Amniotic epithelial cell (primary cell): ENCODE data around the gene FAM200A.
"Not testable (repeated sequence)": the region's sequence is repeated elsewhere in the genome, so short reads cannot be mapped to it uniquely, and the experiment has no call there.

ENCODE experiments used
- DNase-seq: peaks from one replicate; pipeline ENCODE4 v3.0.0-alpha.2; 2010; ENCODE audit warnings: low read depth

The FAM200A gene

DNA sequence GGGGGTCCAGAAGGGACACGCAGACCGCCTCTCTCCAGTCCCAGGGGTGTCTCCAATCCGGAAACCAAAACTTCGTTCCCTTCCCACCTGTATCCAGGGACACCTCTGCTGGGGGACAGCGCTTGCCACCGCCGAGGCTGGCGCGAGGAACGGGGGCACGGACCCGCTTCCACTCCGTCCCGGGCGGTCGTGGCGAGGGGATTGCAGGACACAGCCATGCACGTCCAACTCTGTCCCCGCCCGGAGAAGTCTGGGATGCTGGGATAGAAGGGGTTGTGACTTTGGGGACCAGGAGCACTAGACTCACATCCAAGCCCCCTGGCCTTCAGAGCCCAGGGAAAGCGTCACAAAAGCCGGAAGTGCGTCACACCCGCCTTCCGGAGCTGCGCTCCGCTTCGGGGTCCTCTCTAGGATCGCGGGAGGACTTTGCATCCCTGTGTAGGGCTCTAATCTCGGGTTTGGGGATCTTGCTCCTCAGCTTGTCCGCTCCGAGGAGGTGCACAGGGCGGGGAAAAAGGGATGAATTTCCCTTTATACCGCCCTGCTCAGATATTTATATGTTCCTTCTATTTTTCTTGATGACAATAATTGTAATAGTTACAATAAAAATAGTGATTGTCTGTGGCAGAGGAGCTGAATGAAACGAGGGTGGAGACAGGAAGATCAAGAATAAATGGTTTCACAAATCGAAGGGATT, at the start of gene FAM200A:
Gene FAM200A, minus strand, starts transcription at position 348 of the 697 bp plus-strand sequence. CDS start 3,707 bp downstream, outside the sequence.
- DNase-seq: peak; percentile 94

DNA sequence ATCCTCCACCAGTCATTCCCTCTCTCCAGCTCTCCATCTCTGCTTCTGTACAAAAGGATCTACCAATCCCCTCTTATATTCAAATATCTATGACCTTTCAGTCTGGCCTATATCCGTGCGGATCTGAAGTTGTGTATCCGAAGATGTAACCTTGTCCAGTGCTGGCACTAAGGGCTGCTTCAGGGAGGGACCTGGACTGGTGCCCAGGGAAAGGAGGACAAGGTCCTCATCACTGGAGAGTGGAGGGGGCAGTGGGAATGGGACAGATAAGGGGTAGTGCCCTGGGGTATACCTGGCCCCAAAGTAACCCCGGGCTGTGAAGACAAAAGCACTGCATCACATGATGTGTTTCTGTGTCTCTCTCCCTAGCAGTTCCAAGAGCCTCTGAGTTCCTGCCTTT, 47.9 kb upstream of the FAM200A start:
- DNase-seq: no peak

DNA sequence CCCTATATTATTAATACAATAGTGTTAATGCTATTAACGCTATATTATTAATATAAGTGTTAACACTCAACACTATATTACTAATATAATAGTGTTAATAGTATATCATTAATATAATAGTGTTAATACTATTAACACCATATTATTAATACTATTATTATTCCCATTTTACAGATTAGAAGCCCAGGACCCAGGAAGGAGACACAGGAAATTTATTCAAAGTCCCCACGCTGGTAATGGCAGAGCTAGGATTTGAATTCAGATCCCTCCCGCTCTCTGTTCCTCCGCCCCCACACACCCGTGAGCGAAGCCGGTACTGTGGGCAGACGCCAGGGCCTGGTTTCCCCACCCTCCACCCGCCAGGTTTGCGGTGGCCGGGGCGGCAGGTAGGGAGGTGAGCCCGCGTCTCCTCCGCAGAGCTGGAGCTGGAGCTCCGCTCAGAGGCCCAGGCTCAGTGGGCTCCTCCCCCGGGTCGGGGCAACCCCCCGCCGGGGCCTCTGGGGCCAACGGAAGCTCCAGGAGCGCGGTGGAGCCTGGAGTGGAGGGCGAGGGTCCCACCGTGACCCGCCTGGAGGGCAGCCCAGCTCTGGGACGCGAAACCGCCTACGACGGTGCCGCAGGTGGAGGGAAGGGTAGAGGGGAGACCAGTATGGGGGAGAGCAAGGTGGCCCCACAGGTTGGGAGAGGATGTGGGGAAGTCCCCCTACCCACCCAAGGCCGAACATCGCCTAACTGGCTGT, 46.0 kb upstream of the FAM200A start, which contains the start of gene TMEM225B:
Gene TMEM225B, plus strand, starts transcription at position 506 of the 740 bp plus-strand sequence. CDS start 6,122 bp downstream, outside the sequence.
- no peak for DNase-seq

DNA sequence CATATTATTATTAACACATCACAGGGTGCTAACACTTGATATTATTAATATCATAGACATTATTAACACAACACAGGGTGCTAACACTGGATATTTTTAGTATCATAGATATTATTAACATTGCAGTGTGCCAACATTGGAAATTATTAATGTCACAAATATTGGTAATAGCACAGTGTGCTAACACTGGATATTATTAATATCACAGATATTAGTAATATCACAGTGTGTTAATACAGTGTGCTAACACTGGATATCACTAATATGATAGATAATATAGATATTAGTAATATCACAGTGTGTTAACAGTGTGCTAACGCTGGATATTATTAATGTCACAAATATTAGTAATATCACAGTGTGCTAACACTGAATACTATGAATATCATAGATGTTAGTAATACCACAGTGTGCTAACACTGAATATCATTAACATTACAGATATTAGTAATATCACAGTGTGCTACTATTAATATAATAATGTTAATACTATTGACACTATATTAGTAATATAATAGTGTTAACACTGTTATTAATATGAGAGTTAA, 44.6 kb upstream of the FAM200A start:
- no peak for DNase-seq

DNA sequence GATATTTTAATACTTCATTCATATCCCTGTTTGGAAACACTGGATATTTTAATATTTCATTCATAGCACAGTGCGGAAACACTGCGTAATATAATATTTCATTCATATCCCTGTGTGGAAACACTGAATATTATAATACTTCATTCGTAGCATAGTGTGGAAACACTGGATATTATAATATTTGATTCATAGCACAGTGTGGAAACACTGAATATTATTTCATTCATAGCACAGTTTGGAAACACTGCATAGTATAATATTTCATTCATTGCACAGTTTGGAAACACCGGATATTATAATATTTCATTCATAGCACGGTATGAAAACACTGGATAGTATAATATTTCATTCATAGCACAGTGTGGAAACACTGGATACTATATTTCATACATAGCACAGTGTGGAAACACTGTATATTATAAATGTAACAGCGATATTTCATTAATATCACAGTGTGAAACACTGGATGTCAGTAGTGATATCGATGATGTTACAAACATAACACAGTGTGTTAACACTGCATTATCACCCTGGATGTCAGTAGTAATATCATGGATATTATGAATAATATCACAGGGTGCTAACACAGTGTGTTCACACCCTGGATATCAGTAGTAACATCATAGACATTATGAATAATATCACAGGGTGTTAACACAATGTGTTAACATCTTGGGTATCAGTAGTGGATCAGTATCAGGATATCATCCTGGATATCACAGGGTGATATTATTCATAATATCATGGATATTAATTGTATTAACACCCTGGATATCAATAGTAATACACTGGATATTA, 43.2 kb upstream of the FAM200A start:
- DNase-seq: no peak

DNA sequence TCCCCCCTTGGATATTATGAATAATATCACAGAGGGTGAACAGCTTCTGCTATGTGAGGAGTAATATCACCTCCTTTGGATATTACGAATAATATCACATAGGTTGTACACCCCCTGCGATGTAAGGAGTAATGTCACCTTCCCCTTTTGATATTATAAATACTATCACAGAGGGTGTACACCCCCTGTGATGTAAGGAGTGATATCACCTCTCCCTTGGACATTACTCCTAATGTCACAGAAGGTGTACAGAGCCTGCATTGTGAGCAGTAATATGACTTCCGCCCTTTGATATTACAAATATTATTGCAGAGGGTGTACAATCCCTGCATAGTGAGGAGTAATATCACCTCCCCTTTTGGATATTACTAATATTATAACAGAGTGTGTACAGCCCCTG, 37.0 kb upstream of the FAM200A start:
- DNase-seq: no peak

DNA sequence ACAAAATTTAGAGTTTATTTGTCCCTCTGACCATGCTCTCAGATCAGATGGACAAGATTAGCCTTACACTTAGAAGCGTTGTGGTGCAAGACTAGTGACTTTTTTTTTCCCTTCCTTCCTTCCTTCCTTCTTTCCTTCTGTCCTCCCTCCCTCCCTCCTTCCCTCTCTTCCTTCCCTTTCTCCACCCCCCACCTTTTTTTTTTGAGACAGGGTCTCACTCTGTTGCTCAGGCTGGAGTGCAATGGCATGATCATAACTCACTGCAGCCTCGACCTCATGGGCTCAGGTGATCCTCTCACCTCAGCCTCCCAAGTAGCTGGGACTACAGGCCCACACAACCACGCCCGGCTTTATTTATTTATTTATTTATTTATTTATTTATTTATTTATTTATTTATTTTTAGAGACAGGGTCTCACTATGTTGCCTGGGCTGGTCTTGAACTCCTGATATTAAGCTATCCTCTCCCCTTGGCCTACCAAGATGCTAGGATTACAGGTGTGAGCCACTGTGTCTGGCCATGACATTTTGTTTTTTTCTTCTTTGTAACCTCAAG, 28.9 kb upstream of the FAM200A start:
- DNase-seq: not testable (repeated sequence)

DNA sequence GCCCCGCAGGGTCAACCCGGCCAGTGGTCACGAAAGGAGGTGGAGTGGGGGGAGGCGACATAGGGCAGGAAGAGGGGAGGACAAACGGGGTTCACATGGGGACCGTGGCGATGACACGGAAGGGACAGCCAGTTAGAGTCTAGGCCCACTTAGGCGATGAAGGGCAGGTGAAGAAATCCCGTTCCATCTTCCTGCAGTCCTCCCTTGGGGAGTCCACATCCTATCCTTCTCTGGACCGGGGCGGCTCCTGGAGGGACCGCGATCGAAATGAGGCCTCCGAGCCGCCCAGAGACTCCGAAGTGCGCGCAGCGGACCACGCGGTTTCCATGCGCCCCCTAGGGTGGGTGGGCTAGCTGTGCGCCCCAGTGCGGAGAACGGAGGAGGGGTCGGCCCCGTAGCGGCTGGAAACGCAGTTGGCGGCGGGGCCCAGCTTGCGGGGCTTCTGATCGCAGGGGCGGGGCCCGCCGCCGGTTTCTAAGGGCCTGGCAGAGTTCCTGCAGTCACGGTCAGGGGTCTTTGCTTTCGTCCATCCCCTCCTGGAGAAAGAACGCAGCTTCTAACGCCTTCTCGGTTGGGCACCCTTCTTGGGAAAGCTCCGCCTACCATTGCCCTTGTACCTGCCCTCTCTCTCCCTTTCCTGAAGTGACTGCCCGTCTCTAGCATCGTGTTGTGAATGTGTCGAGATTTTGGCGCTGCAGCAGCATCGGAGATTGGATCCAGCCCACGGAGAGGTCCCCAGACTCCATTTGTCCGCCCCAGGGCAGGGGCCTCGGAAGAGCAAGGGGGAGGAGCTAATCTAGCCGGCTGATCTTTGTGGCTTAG, 28.3 kb upstream of the FAM200A start:
- no peak for DNase-seq

DNA sequence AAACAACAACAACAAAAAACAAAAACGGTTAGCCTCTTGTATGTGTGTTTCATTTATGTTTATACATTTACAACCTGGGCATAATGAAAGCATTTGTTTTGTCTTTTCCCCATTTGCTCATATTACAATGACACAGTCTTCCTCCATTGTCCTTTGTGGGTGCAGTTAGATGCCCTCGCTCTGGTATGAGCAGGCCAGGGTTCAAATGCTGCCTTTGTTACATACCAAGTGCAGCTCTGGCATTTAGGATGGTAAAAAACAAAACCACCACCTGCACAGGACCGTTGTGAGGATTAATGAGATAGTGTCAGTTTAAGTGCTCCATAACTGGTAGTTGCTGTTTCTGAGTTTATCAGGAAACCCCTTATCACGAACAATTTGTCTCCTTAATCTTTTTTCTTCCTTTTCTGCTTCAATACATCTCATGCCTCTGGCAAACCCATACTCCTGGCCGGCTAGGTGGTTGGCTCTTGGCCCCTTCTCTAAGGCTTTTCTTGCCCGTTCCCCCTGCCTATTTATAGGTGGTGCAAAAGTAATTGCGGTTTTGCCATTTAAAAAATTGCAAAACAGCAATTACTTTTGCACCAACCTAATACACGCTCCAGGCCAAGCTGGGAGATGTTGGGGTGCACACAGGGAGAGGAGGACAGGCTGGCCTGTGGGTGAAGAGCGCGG, 27.5 kb upstream of the FAM200A start:
- no peak for DNase-seq

DNA sequence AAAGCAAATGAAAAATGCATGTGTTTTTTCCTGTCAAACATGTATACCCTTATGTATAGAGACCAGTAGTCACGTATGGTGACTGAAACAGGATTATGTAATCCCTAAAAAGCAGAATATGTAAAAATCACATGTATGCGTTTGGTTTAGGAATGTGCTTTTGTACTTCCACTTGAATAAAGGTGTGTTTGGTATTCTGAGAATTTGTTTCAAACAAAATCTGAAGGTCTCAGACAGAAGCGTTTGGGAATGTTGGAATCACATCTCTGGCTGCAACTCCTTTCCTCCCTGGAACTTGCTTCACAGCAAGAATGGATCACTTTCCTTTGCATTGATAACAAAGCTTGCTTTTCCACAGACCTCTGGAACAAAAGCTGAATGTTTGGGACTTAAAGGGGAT, 24.3 kb upstream of the FAM200A start:
- DNase-seq: no peak

DNA sequence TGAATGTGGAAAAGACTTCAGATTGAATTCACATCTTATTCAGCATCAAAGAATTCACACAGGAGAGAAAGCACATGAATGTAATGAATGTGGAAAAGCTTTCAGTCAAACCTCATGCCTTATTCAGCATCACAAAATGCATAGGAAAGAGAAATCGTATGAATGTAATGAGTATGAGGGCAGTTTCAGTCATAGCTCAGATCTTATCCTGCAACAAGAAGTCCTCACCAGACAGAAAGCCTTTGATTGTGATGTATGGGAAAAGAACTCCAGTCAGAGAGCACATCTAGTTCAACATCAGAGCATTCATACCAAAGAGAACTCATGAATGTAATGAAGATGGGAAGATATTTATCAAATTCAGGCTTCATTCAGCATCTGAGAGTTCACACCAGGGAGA, 21.3 kb upstream of the FAM200A start:
- no peak for DNase-seq

DNA sequence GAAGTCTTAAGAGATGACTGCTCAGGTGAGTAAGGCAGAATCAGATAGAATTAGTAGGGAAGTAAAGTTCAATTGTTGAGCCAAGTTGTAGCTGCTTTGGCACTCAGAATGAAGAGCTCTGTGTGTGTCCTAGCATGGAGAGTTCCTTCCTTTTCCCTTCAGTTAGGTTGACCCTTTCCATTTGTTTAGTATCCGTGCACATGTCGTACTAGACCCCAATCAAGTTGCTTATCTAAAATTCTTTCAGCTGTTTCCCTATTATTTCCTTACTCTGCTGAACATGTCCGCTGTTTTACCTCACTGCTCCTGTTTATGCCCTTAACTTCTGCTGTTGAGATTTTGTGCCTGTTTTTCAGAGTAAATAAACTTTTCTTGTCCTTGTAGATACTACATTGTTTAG, 19.9 kb upstream of the FAM200A start:
- DNase-seq: no peak

DNA sequence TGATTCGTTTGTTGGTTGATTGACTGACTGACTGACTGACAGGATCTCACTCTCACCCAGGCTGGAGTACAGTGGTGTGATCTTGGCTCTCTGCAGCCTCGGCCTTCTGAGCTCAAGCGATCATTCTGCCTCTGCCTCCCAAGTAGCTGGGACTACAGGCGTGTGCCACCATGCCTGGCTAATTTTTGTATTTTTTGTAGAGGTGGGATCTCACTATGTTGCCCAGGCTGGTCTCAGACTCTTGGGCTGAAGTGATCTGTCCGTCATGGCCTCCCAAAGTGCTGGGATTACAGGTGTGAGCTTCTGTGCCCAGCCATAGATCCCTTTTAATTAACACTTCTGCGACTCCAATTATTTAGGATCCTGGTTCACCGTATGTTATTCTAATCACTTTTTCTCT, 16.9 kb upstream of the FAM200A start:
- DNase-seq: not testable (repeated sequence)

DNA sequence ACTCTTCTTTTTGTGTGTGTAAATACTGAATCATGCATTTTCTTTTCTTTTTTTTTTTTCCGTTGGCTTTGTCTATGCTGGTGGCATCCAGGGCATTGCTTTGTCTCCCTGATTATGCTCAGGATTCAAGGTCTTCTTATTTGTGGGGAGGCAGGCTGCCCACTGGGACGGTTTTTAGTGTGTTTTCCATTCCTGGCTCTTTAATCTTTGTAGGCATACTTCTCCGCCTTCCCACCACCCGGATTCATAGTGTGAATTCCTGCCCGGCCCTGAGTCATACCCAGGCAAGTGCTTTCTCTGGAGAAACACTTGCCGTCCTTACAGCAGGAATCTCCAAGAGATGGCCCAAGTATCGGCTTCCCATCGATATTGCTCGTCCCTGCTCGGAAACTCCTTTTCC, 11.7 kb upstream of the FAM200A start:
- DNase-seq: peak; percentile 84

DNA sequence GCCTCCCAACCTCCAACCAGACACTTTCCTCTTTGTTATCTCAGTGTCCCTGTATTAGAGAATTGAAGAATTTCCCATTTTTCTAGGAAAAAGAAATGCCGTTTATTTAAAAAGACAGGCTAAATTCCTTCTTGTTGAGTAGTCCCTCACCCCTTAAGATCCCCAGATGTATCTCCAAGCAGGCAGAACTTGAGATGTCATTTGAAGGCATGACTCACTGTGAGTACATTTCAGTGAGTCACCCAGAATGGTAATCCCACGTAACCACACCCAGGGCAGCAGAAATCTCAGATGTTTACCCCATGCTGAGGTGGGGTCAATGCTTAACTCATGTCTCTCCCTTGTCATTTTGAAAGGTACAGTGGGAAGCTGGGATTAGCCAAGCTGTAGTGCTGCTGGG, 10.9 kb upstream of the FAM200A start:
- peak; percentile 100 for DNase-seq

DNA sequence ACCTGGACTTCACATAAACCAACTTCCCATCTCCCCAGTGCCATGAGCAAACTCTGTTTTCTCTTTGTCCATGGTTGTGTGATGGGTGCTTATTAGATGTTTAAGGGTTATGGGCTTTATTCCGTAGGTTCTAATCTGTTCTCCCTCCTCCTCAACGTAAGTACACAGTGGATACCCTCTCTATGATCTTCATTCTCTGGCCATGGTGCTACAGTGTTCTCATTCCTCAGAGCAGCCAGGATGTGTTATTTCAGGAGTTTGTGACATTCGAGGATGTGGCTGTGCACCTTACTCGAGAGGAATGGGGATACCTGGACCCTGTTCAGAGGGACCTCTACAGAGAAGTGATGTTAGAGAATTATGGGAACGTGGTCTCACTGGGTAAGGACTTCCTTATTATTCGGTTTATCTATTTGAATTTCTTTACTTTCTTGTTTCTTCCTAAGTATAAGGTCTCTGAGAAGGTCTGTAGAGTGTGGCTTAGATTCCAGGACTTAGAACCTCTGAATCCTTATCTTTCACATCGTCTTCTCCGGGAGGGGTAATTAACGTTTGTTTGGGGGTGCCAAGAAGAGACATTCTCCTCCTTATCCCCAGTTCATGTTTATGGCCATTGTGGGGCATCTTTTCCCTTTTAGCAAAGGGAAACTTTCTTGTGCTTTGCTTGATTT, 10.3 kb upstream of the FAM200A start:
- DNase-seq: no peak

DNA sequence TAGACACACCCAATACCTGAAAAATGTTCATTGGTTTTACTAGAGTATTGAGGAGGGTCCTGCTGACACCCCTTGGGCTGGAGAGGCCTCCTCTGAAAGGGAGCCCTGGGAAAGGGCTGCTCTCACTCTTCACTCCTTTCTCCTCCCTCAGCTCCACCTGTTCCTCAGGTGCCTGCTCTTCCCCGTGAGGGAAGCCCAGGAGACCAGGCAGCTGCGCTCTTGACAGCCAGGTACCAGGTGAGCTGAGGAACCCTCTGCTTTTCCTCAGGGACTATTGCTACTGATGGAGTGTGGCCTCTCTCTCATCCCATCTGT, 9.8 kb upstream of the FAM200A start:
- DNase-seq: no peak

DNA sequence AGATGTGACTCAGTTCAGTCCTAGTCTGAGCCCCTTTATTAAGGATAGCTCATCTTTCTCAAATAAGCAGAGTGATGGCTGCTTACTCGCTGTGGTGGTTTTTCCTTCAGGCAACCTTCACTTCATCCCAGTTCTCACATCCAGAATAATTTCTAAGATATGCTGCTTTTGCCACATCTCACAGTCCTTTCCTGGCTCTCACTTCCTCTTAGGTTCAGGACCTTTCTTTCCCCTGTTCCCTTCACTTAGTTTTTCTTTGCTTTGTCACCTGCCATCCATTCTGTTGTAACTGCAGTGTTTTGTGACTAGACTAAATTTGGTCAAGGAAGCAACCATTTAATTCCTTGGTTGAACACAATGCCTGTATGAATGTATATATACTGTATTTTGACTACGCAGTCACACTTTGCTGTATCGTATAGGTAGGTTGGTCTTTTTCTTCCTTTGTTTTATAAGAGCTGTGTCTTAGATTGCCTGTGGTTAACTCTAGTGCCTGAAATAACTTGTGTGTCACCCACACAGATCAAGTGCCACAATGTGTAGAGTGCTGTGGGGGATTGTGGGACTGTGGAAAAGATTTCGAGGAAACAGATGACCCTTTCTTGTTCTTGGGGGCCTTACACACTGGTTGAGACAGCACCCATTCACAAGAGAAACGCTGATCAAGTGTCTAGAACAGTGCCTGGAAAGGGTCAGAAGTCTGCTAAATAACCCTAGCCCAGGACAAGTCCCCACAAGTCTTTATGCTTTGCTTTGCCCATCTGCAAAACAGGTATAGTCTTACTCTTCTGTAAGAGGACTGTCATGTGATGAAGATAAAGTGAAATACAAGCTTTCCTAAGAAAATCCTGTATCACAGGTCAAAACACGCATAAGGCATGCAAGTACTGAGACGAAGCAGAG, 9.2 kb upstream of the FAM200A start:
- DNase-seq: no peak
